Heart right ventricle (tissue), 16 donors: ENCODE results near the gene HOXB2. TPM values are rescaled to one million over a fixed set of nuclear protein-coding genes. Genes with fewer than 3 reads are reported as not detected.

Experiments used
- ATAC-seq, 8 donors: fragments of 200-7000 bp; cut with Tn5 transposase; one replicate each; pipeline ENCODE4 v1.9.1; 2020; ENCODE audit warnings: mild to moderate bottlenecking in 8 of 8, moderate library complexity in 8 of 8, moderate number of reproducible peaks in 1 of 8
- DNase-seq, 2 donors: peaks; one replicate each; pipeline ENCODE4 v3.0.0-alpha.2; 2020
- H3K27ac ChIP-seq, 10 donors: fragments of 200-600 bp; sonication (generic) in 2 of 10; one replicate each; pipeline versions ENCODE4 v1.5.0 to v1.8.0; 2020 to 2022; ENCODE audit warnings: mild to moderate bottlenecking in 3 of 10
- H3K27me3 ChIP-seq, 7 donors: fragments of 200-600 bp; one replicate each; pipeline ENCODE4 v1.8.0; 2021 to 2022; ENCODE audit warnings: mild to moderate bottlenecking in 2 of 7
- H3K36me3 ChIP-seq, 9 donors: fragments of 200-600 bp; sonication (generic) in 1 of 9; one replicate each; pipeline versions ENCODE4 v1.5.0 to v1.8.0; 2020 to 2022; ENCODE audit warnings: mild to moderate bottlenecking in 2 of 9
- H3K4me1 ChIP-seq, 9 donors: fragments of 200-600 bp; sonication (generic) in 1 of 9; one replicate each; pipeline versions ENCODE4 v1.5.0 to v1.8.0; 2020 to 2022; ENCODE audit warnings: mild to moderate bottlenecking in 4 of 9
- H3K4me3 ChIP-seq, 10 donors: fragments of 200-600 bp; sonication (generic) in 2 of 10; one replicate each; pipeline versions ENCODE4 v1.5.0 to v1.8.0; 2020 to 2022; ENCODE audit warnings: mild to moderate bottlenecking in 7 of 10, moderate library complexity in 2 of 10
- H3K9me3 ChIP-seq, 11 donors: fragments of 200-600 bp in 10 of 11; sonication (generic) in 2 of 11; one replicate each; pipeline versions ENCODE4 v1.5.0 to v1.8.0; 2013 to 2022; ENCODE audit warnings: mild to moderate bottlenecking in 2 of 11, control low read depth in 1 of 11, moderate library complexity in 1 of 11
- WGBS, 2 donors: extraction: QIAGEN DNeasy Blood & Tissue Kit; methylation state at CpG; one replicate each; pipeline ENCODE4 v1.1.7; 2013; ENCODE audit warnings: inconsistent platforms in 1 of 2; 5-methylcytosine and 5-hydroxymethylcytosine counted together
- intact Hi-C, 10 donors: fragments of 100-400 bp; cut with DNase I; formaldehyde crosslinking; loops; one replicate each; pipeline versions ENCODE4 v1.11.1 to v1.14.2; 2022
- long read RNA-seq, 3 donors: library from polyadenylated mRNA; unstranded; transcript quantifications; one replicate each; pipeline ENCODE4 v2.0.0, GENCODE V29; 2020 to 2021
- polyA plus RNA-seq, 2 donors: library from polyadenylated mRNA; stranded (reverse); fragments of 200-250 nt; gene quantifications; one replicate each; pipeline ENCODE4 v1.2.3, GENCODE V29; 2013
- total RNA-seq, 10 donors: library from RNA; stranded (reverse); fragmentation: NEBNext Ultra II Directional in 3 of 10; extraction: Animal tissue kit (Norgen Biotek cat#: 25700) in 3 of 10; gene quantifications; one replicate each; pipeline versions ENCODE4 v1.2.1 to v1.2.4, GENCODE V29; 2021 to 2023
- TF ChIP-seq, protein P1 (sequence below), 9 donors: fragments of 200-600 bp; sonication (generic) in 2 of 9; IDR thresholded peaks; one replicate each; pipeline versions ENCODE4 v1.5.0 to v1.8.0; 2021 to 2022; ENCODE audit warnings: antibody characterized with exemption in 9 of 9, mild to moderate bottlenecking in 5 of 9, moderate library complexity in 1 of 9
- donor health status: Arrhythmogenic right ventricular cardiomyopathy.
- donor health status: ischemic (EF 13 %, LVEDD 7.1; RV severe dilation, severe dysfunction).
- donor health status: healthy with polysubstance abuse.
- donor health status: DM: no; HTN: yes; CAD: no.
- donor health status: DM: no; HTN: no; CAD: no.
- donor health status: ischemic (EF 25% LVEDD 6.9; RV normal size, moderate dysfunction).
- donor health status: ischemic (EF 25% LVEDD 5.7; RV mildly dilated, moderate dysfunction).
- donor health status: healthy.
- donor health status: DM: yes; HTN: yes; CAD: no.
- donor health status: Ischemic cardiomyopathy.
- donor health status: ischemic (EF 35%, LVEDD 5.7; RV mildly dilated, moderate dysfunction).
- donor health status: nonischemic (EF 11% LVEDD 7.7; RV severe dilation, severe dysfunction).
- donor health status: DM: yes; HTN: yes; CAD: no.
- donor health status: PGD.
- donor health status: ischemic (EF 29% LVEDD 5.4; RV normal size, mild dysfunction).
- donor health status: nonischemic (EF 23%, LVEDD 6.1; RV moderate dilation, normal function).

HOXB2 gene
- 1 to 10 TPM in 8 of 10 donors, under 1 TPM in 2; 0.47 to 7.9 (median 2.0) TPM for total RNA-seq
- polyA plus RNA-seq, result 1 to 10 TPM; 4.5 to 7.8 TPM
- long read RNA-seq, donor 1, partial matches to known transcripts, result 6 of 8 reads
- long read RNA-seq, donor 1, other reads (novel, unspliced or antisense), result 0 of 8 reads
- long read RNA-seq, donor 2, partial matches to known transcripts, result 3 of 5 reads
- long read RNA-seq, donor 2, other reads (novel, unspliced or antisense), result 1 of 5 reads
- long read RNA-seq, donor 3, partial matches to known transcripts, result 0 of 4 reads
- long read RNA-seq, donor 3, other reads (novel, unspliced or antisense), result 0 of 4 reads

DNA sequence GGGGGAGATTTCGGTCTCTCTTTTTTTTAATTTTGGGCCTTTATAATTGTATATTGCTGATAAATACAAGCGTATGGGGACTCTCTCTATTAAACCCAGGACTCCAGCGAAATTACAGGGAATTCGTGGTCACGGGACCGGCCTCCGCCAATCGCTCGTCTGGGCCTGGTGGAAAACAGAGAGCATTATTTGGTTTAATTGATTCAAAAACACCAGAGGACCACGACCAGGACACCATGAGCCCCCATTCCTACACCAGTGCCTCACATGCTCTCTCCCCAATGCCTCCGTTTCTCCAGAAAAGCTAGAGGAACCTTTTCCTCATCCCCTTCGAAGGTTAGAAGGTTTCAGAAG is at the start of gene HOXB2:
HOXB2 (minus strand) TSS at position 88 of the 354 bp plus-strand sequence. CDS start 198 bp downstream, outside the sequence.
- Histone ChIP-seq H3K27me3 (peaks cover 9 to 100% (median 95%) of the 10 kb centered on the region in 7 donors), H3K27ac (peak within 1 kb of the TSS; percentile 44 to 92 (median 86)), H3K36me3 (no peaks in the 10 kb centered on the region), H3K9me3 (no peaks in the 10 kb centered on the region), H3K4me1 (peaks cover 0 to 45% (median 17%) of the 10 kb centered on the region in 9 donors), H3K4me3 (peak within 1 kb of the TSS; percentile 47 to 67 (median 60))
- TF ChIP-seq, protein P1, sequence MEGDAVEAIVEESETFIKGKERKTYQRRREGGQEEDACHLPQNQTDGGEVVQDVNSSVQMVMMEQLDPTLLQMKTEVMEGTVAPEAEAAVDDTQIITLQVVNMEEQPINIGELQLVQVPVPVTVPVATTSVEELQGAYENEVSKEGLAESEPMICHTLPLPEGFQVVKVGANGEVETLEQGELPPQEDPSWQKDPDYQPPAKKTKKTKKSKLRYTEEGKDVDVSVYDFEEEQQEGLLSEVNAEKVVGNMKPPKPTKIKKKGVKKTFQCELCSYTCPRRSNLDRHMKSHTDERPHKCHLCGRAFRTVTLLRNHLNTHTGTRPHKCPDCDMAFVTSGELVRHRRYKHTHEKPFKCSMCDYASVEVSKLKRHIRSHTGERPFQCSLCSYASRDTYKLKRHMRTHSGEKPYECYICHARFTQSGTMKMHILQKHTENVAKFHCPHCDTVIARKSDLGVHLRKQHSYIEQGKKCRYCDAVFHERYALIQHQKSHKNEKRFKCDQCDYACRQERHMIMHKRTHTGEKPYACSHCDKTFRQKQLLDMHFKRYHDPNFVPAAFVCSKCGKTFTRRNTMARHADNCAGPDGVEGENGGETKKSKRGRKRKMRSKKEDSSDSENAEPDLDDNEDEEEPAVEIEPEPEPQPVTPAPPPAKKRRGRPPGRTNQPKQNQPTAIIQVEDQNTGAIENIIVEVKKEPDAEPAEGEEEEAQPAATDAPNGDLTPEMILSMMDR (IDR thresholded peaks at IDR 0.05), result no peak
- ATAC-seq (peak in 1 of 8 donors; percentile 19), DNase-seq (peak in 1 of 2 donors; percentile 37)
- WGBS, 2 donors, result 16 to 19% methylated on average over 12 of the region's 12 CpGs
- intact Hi-C loops, result no loop called here

DNA sequence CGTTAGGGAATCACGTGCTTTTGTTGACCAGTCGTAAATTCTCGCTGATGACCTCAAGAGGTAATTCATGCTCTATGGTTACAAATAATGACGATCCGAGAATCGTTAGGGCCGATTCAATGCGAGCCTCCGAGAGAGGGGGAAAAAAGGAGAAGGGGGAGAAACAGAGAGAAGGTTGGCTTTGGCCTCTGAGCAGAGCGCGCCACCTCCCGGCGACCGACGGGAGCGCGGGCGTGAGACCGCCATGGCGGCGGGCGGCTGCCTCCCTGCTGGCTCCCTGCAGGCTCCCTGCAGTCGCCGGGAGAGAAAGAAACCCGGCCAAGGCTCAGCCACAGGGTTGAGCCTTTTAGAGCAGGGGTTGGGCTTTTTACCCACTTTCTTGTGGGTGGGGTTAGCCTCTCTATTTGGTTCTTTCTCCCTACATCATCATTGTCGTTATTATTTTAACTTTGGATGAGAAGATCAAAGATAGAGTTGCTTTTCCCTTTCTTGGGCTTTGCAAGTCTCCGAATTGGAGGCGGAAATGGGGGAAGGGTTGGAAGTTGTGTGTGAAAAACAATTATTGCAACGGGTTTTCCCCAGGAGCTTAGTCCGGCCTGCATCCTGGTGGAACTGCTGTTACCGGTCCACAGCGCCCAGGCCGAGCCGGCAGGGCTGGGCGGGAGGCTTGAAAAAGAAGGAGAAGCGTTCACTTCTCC is 49.1 kb upstream of the HOXB2 start:
- intact Hi-C loops, result loop anchor here in 6 of 10 donors (5.0 to 10.0 kb wide), 5 partner anchors 102 to 259 kb away; no protein-coding TSS in a partner anchor

DNA sequence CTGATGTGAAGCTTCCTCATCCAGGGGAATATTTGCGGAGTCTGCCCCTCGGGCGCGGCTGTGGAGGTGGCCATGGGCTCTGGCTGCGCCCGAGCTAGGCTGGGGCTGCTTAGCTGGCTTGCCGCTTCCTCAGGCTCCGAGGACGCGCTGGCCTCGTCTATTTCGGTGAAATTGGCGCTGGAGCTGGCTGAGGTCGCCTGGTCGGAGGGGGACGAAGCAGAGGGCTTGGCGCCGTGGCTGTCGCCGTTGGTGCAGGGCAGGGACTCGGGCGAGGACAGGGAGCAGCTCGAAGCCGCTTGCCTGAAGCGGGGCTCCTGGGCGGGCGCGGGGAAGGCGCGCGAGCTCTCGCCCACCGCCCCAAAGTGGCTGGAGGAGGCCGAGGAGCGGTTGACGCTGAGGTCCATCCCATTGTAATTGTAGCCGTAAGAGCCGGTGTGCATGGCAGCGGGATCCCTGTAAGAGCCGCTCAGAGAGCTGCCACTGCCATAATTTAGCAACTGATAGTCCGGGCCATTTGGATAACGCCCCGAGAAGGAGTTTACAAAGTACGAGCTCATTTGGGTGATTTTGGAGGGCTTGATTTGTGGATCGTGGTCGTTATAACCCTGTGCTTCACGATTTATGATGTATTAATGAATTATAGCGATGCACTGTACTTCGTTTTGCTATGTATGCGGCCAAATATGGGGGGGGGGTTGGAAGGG is 48.4 kb upstream of the HOXB2 start, which contains the start of gene HOXB5:
HOXB5 (minus strand) TSS at position 654 of the 704 bp plus-strand sequence; CDS start at position 557, 97 bp downstream.
- DNase-seq (no peak), ATAC-seq (peak in 1 of 8 donors; percentile 16)
- Histone ChIP-seq H3K27me3 (peaks cover 51 to 100% (median 100%) of the 10 kb centered on the region in 7 donors), H3K4me3 (peak within 1 kb of the TSS in 8 of 10 donors; percentile 15 to 40 (median 28)), H3K9me3 (no peaks in the 10 kb centered on the region), H3K4me1 (peaks cover 3 to 49% (median 21%) of the 10 kb centered on the region in 9 donors), H3K36me3 (no peaks in the 10 kb centered on the region), H3K27ac (peak within 1 kb of the TSS in 2 of 10 donors; percentile 6 to 29)
- intact Hi-C loops, result loop anchor here in 6 of 10 donors (5.0 to 10.0 kb wide), 5 partner anchors 101 to 258 kb away; no protein-coding TSS in a partner anchor
- 2% methylated on average over 50 of the region's 50 CpGs for WGBS, 2 donors
- TF ChIP-seq, protein P1 (IDR thresholded peaks at IDR 0.05), result no peak

More for the DNA sequence above, 49.1 kb upstream of the HOXB2 start:
- DNase-seq (peak; percentile 32 to 76), ATAC-seq (peak in 6 of 8 donors; percentile 39 to 72 (median 52))
- 6 to 8% methylated on average over 37 of the region's 37 CpGs for WGBS, 2 donors
- Histone ChIP-seq H3K4me1 (peaks cover 3 to 52% (median 22%) of the 10 kb centered on the region in 9 donors), H3K27ac (peak overlapping the region in 1 of 10 donors; percentile 6), H3K36me3 (no peaks in the 10 kb centered on the region), H3K9me3 (no peaks in the 10 kb centered on the region), H3K27me3 (peaks cover 55 to 100% (median 100%) of the 10 kb centered on the region in 7 donors), H3K4me3 (peak overlapping the region in 3 of 10 donors; percentile 36 to 40 (median 38))
- TF ChIP-seq, protein P1 (IDR thresholded peaks at IDR 0.05), result peak; percentile 63 to 92 (median 78)
